T-helper 22 cell (primary cell): Measurements from ENCODE around the gene AFF3.
"Not testable (repeated sequence)": the region's sequence is repeated elsewhere in the genome, so short reads cannot be mapped to it uniquely, and the experiment has no call there.

Source experiments
- DNase-seq: peaks from one replicate; pipeline ENCODE4 v3.0.0-alpha.2; 2020; ENCODE audit warnings: low read depth

AFF3 gene

DNA sequence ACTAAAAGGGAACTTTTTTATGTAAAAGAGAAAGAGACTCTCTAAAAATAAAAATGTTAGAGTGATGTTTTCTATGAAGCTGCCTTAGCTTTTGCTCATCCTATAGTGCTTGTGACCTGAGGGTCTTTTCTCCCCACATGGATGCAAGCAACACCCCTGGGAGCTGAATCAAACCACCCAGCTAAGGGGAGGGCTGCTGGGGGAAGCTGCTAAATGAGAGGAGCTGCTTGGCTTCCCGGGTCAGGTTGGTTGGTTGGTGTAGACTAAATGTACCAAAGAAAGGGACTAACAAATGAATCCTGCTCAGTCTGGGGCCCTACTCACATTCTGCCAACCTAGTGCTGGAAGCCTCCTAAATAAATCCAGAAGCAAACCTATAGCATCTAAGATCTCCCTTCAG lies 35.0 kb downstream of the AFF3 start:
- DNase-seq: no peak

DNA sequence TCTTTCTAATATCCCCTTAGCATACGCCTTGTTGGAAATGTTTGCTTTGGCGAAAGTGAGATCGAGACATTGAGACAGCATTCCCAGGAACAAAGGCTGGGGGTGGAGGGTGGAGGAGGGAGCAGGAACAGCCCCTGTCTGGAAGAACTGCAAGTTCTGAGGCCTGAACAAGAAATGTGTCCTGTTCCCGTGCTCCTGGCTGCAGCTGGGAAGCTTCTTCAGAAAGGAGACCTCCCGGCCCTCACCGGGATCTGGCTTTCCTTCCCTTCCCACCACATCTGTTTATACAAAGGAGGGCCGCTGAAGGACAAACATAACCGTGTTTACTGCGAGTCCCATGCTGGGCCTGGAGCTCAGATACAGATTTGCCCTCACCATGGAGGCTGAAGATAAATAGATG lies 35.9 kb downstream of the AFF3 start:
- DNase-seq: no peak

DNA sequence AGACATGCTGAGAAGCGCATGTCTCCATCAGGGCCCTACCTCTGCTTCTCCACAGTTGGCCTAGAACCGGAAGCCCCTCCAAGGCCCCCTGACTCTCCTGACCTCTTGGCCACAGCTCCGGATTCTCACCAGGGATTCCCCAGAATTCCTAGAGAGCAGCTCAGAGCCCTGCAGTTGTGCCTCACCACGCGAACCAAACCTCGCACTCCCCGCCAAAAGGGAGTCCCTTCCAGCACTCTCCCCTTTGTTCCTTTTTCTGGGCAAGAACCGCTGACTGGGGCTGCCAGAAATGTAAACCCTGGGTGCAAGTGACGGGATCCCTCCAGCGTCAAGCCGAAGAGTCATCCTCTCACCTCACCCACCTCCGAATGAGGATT lies 36.7 kb downstream of the AFF3 start:
- DNase-seq: no peak

DNA sequence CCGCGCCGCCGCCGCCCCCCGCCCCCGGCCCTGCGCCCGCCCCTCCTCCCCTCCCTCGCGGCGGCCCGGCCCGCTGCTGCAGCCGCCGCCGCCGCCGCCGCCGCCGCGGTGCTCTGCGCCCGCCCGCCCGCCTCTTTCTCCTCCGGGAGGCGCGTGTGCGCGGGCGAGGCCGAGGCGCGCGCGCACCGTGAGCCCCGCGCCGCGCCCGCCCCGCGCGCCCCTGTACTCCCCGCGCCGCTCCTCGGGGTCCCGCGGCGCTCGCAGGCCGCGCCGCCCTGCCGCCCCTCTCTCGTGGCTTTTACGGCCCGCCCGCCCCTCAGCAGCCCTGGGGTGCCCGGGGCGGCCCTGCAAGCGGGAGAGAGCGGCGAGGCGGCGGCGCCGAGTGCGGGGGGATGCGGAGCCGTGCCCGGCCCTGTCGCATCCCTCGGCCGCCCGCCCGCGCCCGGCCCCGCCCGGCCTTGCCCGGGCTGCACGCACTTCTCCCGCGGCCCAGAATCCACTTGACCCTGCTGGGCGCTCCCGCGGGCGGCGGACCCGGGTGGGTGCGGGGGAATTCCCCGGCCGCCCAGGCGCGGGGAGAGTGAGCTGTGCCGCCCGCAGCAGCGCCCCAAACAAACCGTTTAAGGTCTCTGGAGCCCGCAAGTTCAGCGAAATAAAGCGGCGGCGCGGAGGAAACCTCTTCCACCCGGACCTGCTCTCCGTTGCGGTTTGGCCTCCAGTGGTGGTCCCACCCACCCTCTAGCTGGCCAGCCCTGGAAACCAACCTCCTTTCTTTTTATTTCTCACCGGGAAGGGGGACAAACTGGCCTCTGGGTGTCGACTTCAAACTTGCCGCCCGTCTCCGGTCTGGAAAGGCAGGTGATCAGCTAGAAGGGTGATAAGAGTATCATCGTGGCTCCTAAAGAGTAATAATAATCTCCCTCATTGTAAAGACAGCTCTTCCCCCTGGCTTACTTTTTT lies 37.4 kb downstream of the AFF3 start:
- DNase-seq: no peak

DNA sequence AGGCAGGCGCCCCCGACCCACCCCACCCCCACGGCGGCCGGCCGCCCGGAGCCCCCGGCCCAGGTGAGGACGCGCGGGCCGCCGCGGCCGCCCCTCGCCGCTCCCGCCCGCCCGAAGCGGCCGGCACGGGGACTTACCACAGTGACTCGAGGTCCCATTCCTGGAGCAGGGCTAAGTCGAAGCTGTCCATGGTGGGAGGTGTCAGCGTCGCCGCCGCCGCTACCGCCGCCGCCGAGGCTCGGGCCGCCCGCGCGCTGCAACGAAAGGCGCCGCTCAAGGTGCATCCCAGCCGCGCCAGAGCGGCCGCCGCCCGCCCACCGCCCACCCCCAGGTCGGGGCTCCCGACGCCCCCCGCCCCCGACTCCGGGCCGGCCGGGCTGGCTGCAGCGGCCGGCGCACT lies 38.1 kb downstream of the AFF3 start:
- DNase-seq: not testable (repeated sequence)

DNA sequence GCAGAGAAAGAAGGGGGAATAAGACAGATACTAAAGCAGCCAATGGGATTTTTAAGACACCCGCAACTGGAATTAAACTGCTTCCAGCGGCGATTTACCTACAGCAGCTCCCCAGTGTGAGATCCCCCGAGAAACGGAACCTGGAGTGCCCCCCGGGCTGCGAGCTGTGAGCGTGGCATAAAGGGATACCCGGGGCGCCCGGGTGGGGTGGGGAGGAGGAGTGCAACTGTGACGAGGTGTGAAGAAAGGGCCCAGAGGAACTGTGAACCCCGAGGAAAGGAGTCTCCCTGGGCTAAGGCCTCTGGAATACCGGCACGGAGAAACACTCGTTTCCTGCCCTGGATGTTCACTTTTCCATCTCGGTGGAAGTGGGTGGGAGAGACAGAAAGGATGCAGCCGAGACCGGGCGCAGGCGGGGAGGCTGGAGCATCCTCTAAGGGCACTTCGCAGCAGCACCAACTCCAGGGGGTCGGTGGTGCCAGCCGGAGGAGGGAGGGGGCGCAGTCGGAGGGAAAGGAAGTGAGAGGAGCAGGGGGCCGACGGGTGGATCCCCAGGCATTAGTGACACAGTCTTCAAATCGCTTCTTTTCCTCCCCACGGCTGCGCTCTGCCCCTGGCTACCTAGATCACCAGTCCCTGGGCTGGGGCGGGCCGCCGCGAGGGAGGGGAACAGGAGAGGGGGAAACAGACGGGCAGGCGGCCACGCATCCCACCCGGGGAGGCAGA lies 38.7 kb downstream of the AFF3 start:
- not testable (repeated sequence) for DNase-seq

DNA sequence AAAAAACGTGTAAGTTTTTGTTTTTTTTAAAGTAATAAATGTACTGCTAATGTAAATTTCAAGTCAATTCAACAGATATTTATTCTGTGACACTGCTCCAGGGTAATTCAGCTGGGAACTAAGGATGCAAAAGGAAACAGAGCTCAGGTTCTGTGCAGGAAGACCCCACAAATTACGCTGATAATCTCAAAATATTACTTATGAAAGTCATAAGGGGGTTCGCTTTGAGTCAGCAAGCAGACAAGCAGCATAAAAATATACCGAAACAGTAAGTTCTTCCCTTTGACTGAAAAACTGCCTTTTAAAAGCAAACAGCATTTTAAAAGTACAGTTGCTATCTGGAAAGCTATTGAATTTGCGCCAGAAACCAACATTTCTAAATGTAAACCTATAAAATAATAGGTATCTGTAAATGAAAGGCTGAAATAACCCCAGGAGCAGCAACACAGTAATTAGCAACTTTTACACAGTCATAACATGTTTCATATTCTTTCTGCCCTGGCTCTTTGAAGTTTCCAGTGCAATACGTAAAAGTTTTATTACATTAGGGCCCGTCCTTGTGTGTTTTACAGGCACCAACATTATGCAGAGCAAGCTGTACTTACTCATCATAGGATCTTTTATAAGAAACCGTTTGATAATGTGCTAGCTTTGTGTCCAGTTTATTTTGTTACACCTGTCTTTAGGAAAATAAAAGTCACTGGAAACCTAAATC lies 39.8 kb downstream of the AFF3 start:
- not testable (repeated sequence) for DNase-seq

DNA sequence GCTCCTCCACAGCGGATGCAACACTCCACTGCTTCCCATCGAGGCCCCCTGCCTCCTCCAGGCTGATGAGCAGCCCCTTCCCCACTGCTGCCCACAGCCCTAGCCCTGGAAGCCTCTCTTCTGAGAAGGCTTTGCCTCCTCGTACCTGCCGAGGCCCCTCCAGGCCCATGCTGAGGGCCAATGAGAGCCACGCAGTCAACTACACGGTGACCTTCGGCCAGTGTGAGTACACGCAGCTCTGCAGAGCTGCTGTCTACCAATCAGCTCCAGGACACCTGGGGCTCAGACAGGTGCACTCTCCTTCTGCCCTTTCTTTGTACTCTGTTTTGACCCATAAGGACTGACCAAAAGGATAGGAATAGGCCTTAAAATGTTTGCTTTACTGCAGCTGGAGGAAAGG lies 43.5 kb downstream of the AFF3 start:
- not testable (repeated sequence) for DNase-seq

DNA sequence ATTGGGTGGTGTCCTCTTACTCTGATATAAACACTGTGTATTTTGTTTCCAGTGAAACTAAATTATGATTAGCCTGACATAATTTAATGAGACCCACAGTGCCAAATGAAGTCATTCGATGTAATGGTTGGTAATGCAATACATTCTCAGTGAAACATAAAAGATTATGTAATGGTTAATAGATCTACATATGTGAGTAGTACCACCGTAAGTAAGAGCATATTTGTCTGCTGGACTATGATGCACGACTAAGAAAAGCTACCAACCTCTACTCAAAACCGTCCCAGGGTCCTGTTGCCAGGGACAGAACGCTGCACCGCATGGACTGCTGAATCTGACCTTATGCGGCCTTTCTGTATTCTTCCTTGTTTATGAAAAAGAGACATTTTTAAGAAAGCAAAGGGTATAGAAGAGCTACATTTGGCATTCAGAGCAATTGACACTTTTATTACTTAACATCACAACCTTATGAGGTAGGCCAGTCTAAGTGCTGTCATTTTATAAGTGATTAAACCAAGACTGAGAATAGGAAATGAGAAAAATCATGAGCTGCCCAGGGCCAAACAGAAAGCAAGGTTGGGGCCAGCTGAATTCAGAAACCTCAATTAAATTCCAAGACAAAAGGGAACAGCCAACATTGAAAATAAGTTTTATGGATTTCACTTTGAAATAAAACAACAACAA lies 44.6 kb downstream of the AFF3 start:
- DNase-seq: not testable (repeated sequence)

DNA sequence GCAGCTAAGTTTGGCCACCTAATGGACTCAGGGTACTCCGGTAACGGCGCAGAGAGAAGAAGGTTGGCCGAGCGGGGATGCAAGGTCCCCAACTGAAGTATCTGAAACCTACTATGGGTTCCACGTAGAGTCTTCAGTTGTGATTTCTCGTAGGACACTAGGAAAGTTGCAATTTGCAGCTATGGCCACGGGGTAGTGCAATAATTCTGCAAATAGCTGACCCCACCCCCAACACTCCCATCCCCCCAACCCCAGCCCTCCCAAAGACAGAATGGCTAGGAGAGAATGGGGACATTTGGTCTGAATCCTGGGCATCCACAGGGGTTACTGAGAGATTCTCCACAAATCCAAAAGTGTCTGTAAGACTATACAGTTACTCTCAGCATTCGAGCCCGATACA lies 46.5 kb downstream of the AFF3 start:
- not testable (repeated sequence) for DNase-seq

DNA sequence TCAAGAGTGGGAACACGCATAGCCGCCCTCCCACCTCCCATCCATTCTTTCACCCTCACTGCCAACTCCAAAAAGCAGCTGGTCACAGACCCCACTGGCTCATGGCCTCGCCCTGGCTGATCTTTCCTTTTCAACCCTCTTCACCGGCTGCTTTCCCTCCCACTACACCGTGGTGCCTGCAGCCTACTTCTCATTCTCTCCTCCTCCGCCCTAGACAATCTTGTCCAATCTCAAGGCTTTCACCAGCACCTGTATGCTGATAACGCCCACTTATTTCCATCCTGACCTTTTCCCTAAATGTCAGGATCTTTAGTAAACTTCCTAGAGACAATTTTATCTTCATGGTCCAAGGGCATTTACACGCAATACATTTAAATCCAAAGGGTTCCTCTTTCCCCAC lies 50.6 kb downstream of the AFF3 start:
- not testable (repeated sequence) for DNase-seq

DNA sequence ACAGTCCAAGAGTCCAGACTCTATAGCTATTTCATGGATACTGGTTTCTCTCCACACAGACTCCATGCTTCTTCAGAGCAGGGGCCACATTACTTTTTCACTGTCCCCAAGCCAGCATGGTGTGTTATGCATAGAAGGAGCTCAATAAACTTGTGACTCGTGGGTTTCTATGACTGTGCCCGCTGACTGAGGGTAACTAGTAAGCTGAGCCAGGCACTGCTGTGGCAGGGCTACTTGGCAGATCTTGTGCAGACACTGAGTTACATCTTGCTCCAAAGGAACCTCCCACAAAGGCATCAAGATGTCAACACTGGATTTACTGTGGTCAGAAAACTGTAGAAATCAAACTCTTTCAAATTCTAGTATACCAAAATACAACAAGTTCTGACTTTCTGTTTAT lies 56.6 kb downstream of the AFF3 start:
- not testable (repeated sequence) for DNase-seq

DNA sequence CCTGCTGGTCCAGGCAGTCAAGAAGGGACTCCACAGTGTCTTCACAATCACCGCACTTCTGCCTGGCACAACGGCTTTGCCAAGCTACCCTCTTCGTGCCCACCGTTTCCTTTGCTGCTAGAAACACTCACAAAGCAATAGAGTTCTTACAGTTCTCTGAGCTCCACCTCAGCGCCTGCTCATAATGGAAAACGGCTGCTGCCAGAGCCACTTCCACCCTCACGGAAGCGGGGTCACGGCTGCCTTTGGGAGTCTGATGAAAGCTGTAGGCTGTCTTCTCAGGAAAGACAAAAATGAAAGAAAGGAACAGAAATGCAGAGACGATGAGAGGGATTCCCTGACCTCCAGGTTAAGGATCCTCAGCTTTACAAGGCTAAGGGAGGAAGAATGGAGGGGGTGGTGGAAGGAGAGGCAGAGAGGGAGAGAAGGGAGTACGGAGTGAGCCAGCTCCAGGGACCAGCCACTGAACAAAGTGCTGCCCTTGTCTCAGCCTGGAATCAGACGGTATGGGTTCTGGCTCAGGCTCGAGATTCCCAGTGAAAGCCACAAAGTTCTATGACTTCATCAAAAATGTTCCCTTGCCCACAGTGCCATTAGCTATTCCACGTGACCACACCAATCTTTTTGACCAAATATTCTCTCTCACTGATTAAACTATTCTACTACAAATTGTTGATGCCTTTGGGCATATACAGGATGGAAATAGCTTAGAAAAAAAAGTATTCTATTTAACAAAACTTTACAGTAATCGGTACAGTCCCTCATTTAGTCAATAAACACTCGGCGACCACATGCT lies 58.8 kb downstream of the AFF3 start:
- DNase-seq: not testable (repeated sequence)

DNA sequence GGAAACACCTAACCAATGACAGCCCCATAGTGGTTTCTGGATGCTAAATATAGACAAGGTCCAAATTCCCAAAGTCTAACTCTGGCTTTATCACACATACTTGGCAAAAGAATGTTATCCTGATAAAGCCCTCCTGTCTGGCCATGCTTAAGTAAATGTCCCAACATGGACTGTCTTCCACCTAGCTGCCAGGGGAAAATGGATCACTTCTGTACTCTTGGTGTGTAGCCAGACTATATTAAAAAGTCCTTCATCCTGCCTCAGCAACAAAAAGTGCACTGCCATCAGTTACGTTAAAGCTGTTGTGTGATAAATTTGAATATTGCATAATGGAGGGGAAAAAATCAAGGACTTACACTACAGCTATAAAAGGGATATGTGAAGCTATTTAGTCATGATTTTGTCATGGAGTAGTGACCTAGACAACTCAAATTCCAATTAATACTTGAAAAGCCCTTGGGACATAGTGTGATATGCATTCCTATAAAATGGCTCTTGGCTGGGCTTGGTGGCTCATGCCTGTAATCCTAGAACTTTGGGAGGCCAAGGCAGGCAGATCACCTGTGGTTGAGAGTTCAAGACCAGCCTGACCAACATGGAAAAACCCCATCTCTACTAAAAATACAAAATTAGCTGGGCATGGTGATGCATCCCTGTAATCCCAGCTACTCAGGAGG lies 60.0 kb downstream of the AFF3 start:
- DNase-seq: not testable (repeated sequence)

DNA sequence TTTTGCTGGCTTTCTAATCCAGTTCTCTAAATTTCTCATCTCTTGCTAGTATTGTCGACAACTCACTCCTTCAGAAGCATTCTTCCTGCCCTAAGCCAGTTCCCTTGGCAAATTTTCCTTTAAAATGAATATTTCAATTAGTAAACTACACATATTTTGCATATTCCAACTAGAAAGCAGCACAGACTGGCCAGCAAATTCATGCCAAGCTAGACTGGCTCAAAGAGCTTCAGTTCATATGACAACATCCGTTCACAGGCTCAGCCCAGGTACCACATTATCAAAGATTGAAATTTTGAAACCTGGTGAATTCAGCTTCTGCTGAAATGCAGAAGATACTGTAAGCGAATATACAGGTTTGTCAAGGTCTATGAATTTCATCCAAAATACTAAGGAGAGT lies 64.5 kb downstream of the AFF3 start:
- no peak for DNase-seq

DNA sequence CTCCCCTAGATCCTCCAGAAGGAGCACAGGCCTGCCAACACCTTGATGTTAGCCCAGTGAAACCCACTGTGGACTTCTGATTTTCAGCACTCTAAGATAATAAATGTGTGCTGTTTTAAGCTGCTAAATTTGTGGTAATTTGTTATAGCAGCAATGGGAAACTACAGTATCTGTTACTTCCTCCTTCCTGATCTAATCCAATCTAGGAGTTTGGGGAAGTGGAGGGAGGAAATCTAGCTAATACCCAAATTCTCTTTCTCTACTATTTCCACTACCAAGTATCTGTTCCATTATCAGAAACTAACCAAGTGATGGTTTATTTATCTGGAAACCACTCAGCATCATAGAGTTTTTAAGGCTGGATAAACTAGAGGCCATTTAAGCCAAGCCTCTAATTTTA lies 64.9 kb downstream of the AFF3 start:
- no peak for DNase-seq

DNA sequence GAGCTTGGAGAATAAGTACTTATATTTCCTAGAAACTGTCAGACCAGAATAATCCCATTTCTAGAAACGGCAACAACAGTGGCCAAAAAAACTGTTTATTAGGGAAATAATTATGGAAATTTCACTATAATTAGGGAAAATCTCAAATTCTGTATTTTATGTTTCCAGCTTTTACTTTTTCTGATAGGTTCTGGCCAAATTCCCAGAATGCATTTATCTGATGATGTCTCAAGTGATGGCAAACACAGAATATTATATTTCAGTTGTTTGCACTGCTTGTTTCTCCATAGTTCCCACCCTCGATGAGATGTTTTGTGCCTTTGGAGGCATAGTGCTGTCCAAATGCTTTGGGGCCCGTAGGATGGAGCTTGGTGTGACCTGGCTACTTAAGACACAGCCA lies 66.9 kb downstream of the AFF3 start:
- DNase-seq: no peak

DNA sequence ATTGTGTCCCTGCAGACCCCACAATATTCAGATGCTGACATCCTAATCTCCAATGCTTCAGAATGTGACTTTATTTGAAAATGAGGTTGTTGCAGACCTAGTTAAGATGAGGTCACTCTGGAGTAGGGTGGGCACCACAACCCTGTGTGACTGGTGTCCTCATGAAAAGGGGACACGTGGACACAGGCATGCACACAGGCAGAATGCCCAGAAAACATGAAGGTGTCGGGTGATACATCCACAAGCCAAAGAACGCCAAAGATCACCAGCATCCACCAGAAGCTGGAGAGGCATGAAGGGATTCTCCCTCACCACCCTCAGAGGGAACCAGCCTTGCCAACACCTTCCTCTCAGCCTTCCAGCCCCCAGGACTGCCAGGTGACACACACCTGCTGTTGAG lies 69.3 kb downstream of the AFF3 start:
- DNase-seq: no peak

DNA sequence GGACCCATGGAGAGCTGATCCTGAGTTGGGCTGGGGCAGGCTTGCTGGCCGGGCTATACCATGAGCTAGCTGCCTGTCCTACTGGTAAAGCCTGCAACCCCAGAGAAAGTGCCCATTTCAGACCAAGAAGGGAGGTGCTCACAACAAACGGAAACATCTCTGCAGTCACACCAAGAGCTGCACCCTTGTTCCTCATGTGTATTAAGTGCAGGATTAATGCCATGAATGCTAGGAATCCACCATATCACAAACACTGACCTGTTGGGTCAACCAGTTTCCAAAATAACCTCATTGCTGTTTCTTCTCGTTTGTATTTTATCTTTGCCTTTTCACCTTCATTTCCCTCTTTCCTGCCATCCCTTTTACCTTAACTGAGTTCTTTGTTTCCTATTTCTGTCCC lies 69.9 kb downstream of the AFF3 start:
- no peak for DNase-seq

DNA sequence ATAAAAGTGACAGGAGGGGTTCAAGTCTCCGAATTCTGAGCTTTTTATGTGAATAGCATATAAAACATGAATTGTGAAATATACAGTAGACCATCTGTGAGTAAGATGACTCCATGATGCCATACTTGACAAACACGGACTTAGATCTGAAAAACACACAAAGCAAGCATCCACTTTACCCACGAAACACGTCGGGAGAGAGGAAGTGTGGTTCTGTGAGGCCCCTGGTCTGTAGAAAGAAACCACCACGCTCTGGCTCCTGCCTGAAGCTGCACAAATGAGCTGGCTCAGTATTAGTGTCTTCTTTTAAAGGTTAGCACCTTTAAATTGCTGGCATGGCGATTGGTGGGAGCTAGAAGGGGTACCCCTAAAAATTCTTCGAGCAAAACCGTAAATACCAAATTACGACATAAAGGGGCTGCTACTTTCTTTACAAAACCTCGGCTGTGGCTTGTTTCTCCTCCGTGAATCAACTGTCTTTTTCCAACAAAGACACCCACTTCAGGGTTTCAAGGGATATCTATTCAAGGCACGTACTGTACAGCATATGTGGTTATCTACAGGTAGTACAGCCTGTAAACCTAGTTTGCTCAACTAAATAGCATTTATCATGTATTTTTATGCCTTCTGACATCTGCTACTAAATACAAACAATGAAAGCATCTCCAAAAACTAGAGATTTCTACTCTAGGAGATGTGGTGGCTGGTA lies 70.9 kb downstream of the AFF3 start:
- DNase-seq: no peak
